GM12878 (cell line): ENCODE measurements around the gene PRELID2. TPM values are rescaled to one million over a fixed set of nuclear protein-coding genes. Genes with fewer than 3 reads are reported as not detected.

ENCODE experiments used
- ATAC-seq: fragments of 200-7000 bp; cut with Tn5 transposase; 3 replicates; pipeline ENCODE4 v1.9.1; 2020; ENCODE audit warnings: mild to moderate bottlenecking, moderate library complexity
- BruUV-seq: library from RNA; stranded (reverse); fragments of 400-500 nt; replicated peaks from 2 replicates; lab custom pipeline; 2021; lab: Mats Ljungman, UMichigan
- CTCF ChIA-PET: fragments of 300-600 bp; sonication (Branson Sonifier 250); formaldehyde crosslinking; extraction: SDS; loops from one replicate; lab custom pipeline; 2021; ENCODE audit warnings: inconsistent platforms; lab: Yijun Ruan, JAX
- POLR2A ChIA-PET: fragments of 350-600 bp; formaldehyde crosslinking; extraction: SDS; loops from one replicate; lab custom pipeline; 2021; ENCODE audit warnings: inconsistent platforms; lab: Charles Lee
- RAD21 ChIA-PET: fragments of 300-600 bp; sonication (Branson Sonifier 250); formaldehyde crosslinking; loops from one replicate; lab custom pipeline; 2023; ENCODE audit warnings: antibody characterized with exemption; ENCODE audit not compliant: unreplicated experiment; lab: Charles Lee
- SMC1A ChIA-PET: fragments of 300-600 bp; sonication (Branson Sonifier 250); formaldehyde crosslinking; loops from one replicate; lab custom pipeline; 2023; ENCODE audit not compliant: unreplicated experiment, uncharacterized antibody; lab: Charles Lee
- DNase-seq: peaks from one replicate; pipeline ENCODE4 v3.0.0-alpha.2; 2011; ENCODE audit warnings: low read depth, low spot score
- FAIRE-seq: peaks from 3 replicates; lab custom pipeline; 2011; peaks lifted over from hg19 to GRCh38; lab: Jason Lieb, UNC
- H2AFZ ChIP-seq: 2 replicates; pipeline ENCODE4 v1.6.0; 2011; ENCODE audit warnings: low read depth, low read length, control low read depth; ENCODE audit not compliant: control insufficient read depth
- H3K27ac ChIP-seq: 2 replicates; pipeline ENCODE4 v1.5.1; 2011; ENCODE audit warnings: control low read depth; ENCODE audit not compliant: control insufficient read depth, insufficient read depth
- H3K27me3 ChIP-seq, 2 experiments: replicated peaks in 1 of 2; 2 replicates each; pipeline versions ENCODE4 v1.6.0 to v1.6.1; 2011; ENCODE audit warnings: low read length in 1 of 2; ENCODE audit not compliant: control insufficient read depth in 2 of 2, insufficient read depth in 2 of 2
- H3K36me3 ChIP-seq, 2 experiments: 2 replicates each; pipeline ENCODE4 v1.5.1; 2011; ENCODE audit warnings: low read length in 1 of 2; ENCODE audit not compliant: control insufficient read depth in 2 of 2, insufficient read depth in 2 of 2
- H3K4me1 ChIP-seq: 2 replicates; pipeline ENCODE4 v1.6.1; 2011; ENCODE audit warnings: mild to moderate bottlenecking, low read length, moderate library complexity, mixed read lengths; ENCODE audit not compliant: control insufficient read depth, insufficient read depth
- H3K4me2 ChIP-seq: 2 replicates; pipeline ENCODE4 v1.6.0; 2011; ENCODE audit warnings: control low read depth; ENCODE audit not compliant: control insufficient read depth, insufficient read depth
- H3K4me3 ChIP-seq: fragments of 200-600 bp; sonication (generic); 2 replicates; pipeline ENCODE4 v1.5.1; 2016
- H3K79me2 ChIP-seq: 2 replicates; pipeline ENCODE4 v1.6.0; 2011; ENCODE audit warnings: low read length; ENCODE audit not compliant: control insufficient read depth, insufficient read depth
- H3K9ac ChIP-seq: 2 replicates; pipeline ENCODE4 v1.8.0; 2011; ENCODE audit warnings: low read length, control low read depth, mixed read lengths; ENCODE audit not compliant: control insufficient read depth, insufficient read depth
- H3K9me3 ChIP-seq: replicated peaks from 3 replicates; pipeline ENCODE4 v1.5.1; 2011; ENCODE audit warnings: mild to moderate bottlenecking, low read length; ENCODE audit not compliant: control insufficient read depth, insufficient read depth
- H4K20me1 ChIP-seq: 2 replicates; pipeline ENCODE4 v1.6.0; 2011; ENCODE audit not compliant: control insufficient read depth, insufficient read depth
- BCL11A ChIP-seq: IDR thresholded peaks from 2 replicates; pipeline ENCODE4 v1.6.1; 2011; ENCODE audit warnings: low read depth, low read length
- BCL3 ChIP-seq: IDR thresholded peaks from 2 replicates; pipeline ENCODE4 v1.6.1; 2011; ENCODE audit warnings: borderline replicate concordance, low read depth, mild to moderate bottlenecking, moderate library complexity, low read length; ENCODE audit not compliant: insufficient read depth, poor library complexity, severe bottlenecking
- BCLAF1 ChIP-seq: fragments of 450-650 bp; IDR thresholded peaks from 2 replicates; pipeline ENCODE4 v1.6.1; 2017; ENCODE audit warnings: antibody characterized with exemption, mild to moderate bottlenecking, moderate library complexity
- BMI1 ChIP-seq: fragments of 450-650 bp; IDR thresholded peaks from 2 replicates; pipeline ENCODE4 v1.6.1; 2016; ENCODE audit warnings: mild to moderate bottlenecking, moderate library complexity, borderline replicate concordance
- CBFB ChIP-seq: IDR thresholded peaks from 2 replicates; pipeline ENCODE4 v1.6.1; 2016; ENCODE audit warnings: antibody characterized with exemption, low read depth
- CHD2 ChIP-seq: IDR thresholded peaks from 2 replicates; pipeline ENCODE4 v1.6.1; 2011; ENCODE audit warnings: low read depth, low read length, improper control_type of control experiment, borderline replicate concordance
- MEF2A ChIP-seq: IDR thresholded peaks from 2 replicates; pipeline ENCODE4 v1.6.1; 2011; ENCODE audit warnings: low read depth, mild to moderate bottlenecking, low read length, moderate library complexity; ENCODE audit not compliant: insufficient read depth
- MEF2B ChIP-seq: fragments of 450-650 bp; IDR thresholded peaks from 2 replicates; pipeline ENCODE4 v1.6.1; 2018; ENCODE audit warnings: mild to moderate bottlenecking, moderate library complexity; ENCODE audit not compliant: partially characterized antibody, poor library complexity, severe bottlenecking
- NFIC ChIP-seq: IDR thresholded peaks from 2 replicates; pipeline ENCODE4 v1.6.1; 2012; ENCODE audit warnings: low read depth, mild to moderate bottlenecking, inconsistent platforms, low read length, moderate library complexity
- NFXL1 ChIP-seq: fragments of 450-650 bp; IDR thresholded peaks from 2 replicates; pipeline ENCODE4 v1.6.1; 2017; ENCODE audit warnings: antibody characterized with exemption, mild to moderate bottlenecking, borderline replicate concordance
- NFYA ChIP-seq: IDR thresholded peaks from 2 replicates; pipeline ENCODE4 v1.6.1; 2011; ENCODE audit warnings: low read depth, mild to moderate bottlenecking, low read length, improper control_type of control experiment, borderline replicate concordance
- PAX8 ChIP-seq: fragments of 450-650 bp; IDR thresholded peaks from 2 replicates; pipeline ENCODE4 v1.6.1; 2017; ENCODE audit warnings: mild to moderate bottlenecking, moderate library complexity
- PML ChIP-seq: IDR thresholded peaks from 2 replicates; pipeline ENCODE4 v1.6.1; 2012; ENCODE audit warnings: low read length, inconsistent platforms
- POLR2AphosphoS2 ChIP-seq: IDR thresholded peaks from 2 replicates; pipeline ENCODE4 v1.6.1; 2011; ENCODE audit warnings: low read depth, mild to moderate bottlenecking, low read length, improper control_type of control experiment, moderate library complexity
- TCF3 ChIP-seq: IDR thresholded peaks from 2 replicates; pipeline ENCODE4 v1.6.1; 2012; ENCODE audit warnings: low read depth, mild to moderate bottlenecking, low read length, borderline replicate concordance; ENCODE audit not compliant: insufficient read depth
- USF2 ChIP-seq: IDR thresholded peaks from 2 replicates; pipeline ENCODE4 v1.6.1; 2011; ENCODE audit warnings: low read depth, low read length, improper control_type of control experiment, borderline replicate concordance
- ZNF207 ChIP-seq: fragments of 450-650 bp; IDR thresholded peaks from 2 replicates; pipeline ENCODE4 v1.6.1; 2014; ENCODE audit warnings: antibody characterized with exemption, mild to moderate bottlenecking, borderline replicate concordance
- ZNF622 ChIP-seq: fragments of 450-650 bp; IDR thresholded peaks from 2 replicates; pipeline ENCODE4 v1.6.1; 2017; ENCODE audit warnings: mild to moderate bottlenecking, inconsistent platforms
- WGBS: methylation state at CpG from one replicate; pipeline ENCODE4 v1.1.6; 2016; ENCODE audit warnings: low lambda C conversion rate; ENCODE audit not compliant: insufficient replicate concordance, insufficient coverage; ENCODE audit errors: missing lambda C conversion rate; 5-methylcytosine and 5-hydroxymethylcytosine counted together
- in situ Hi-C: fragments of 300-500 bp; cut with MboI; formaldehyde crosslinking; loops from 9 replicates; pipeline ENCODE4 v1.14.3; 2018; ENCODE audit warnings: mixed read lengths
- intact Hi-C: fragments of 100-400 bp; cut with micrococcal nuclease; formaldehyde crosslinking; loops from one replicate; pipeline ENCODE4 v1.14.2; 2022; ENCODE audit not compliant: unreplicated experiment
- polyA plus RNA-seq, 11 experiments: library from polyadenylated mRNA; depleted of rRNA in 4 of 11; unstranded in 6 of 11; stranded (reverse) in 5 of 11; fragments of >200 nt; fragmentation: Nextera tagmentation in 4 of 11; fragmentation: Illumina TruSeq in 1 of 11; extraction: Ambion mirVana in 4 of 11; extraction: Trizol in 1 of 11; gene quantifications; 1 replicate in 1 of 11; 2 replicates in 10 of 11; pipeline versions ENCODE4 v1.2.1 to v1.2.3, GENCODE V29; 2011 to 2016; ENCODE audit warnings: inconsistent platforms in 2 of 11, missing spikeins in 2 of 11, low read depth in 1 of 11
- total RNA-seq, 4 experiments: library from RNA; depleted of rRNA in 3 of 4; stranded (reverse); fragments of >200 nt in 3 of 4; fragmentation: Illumina TruSeq in 1 of 4; extraction: Trizol in 1 of 4; gene quantifications; 2 replicates each; pipeline versions ENCODE4 v1.2.1 to v1.2.3, GENCODE V29; 2013 to 2021

PRELID2 gene
- total and polyA plus RNA-seq, 10 of the 15 experiments (the other 5 are each of a cell fraction or from before 2014, with no cell fraction given): 0.07 to 0.31 (median 0.13) TPM; not detected in 5

DNA sequence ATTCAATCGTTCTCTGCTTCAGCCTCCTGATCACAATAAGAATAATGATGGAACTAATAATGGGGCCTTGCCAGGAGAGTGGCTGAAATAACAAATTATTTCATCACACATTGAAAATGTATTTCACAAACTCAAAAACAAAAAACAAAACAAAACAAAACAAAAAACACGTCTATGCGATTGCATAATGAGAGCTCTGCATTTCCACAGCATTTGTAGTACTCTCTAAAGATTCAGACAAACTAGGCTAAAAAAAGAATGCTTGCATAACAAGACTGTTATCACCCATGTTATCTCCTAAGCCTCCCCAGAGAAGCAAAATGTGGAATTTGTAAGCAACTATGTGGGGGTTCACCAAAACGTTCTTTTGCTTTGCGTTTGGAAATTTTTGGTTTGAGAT is 48.1 kb downstream of the PRELID2 start:
- H3K9ac ChIP-seq: no peak overlapping the region
- no peak for FAIRE-seq
- TF ChIP-seq BCLAF1: no peak
- TF ChIP-seq TCF3: no peak
- TF ChIP-seq CBFB: no peak
- TF ChIP-seq NFIC: no peak
- no peak for TF ChIP-seq CHD2
- no peak for TF ChIP-seq NFYA
- TF ChIP-seq ZNF207: no peak
- no peak for TF ChIP-seq MEF2A
- TF ChIP-seq BCL3: no peak
- no peak for TF ChIP-seq NFXL1
- no peak for TF ChIP-seq PAX8
- TF ChIP-seq PML: no peak
- TF ChIP-seq BCL11A: no peak
- no peak for TF ChIP-seq MEF2B
- no peak for TF ChIP-seq ZNF622
- no peak for TF ChIP-seq BMI1
- no peak for TF ChIP-seq POLR2AphosphoS2
- no peak for TF ChIP-seq USF2
- TF ChIP-seq, all 136 proteins: peak for 0
- intact Hi-C loops (no loop called here), in situ Hi-C loops (no loop called here)
- Histone ChIP-seq H3K4me1 (no peaks in the 10 kb centered on the region), H3K36me3 (no peaks in the 10 kb centered on the region), H3K9me3 (no peaks in the 10 kb centered on the region), H4K20me1 (no peaks in the 10 kb centered on the region), H3K4me3 (no peak overlapping the region), H3K79me2 (no peaks in the 10 kb centered on the region), H3K27me3 (no peaks in the 10 kb centered on the region), H3K4me2 (no peak overlapping the region), H2AFZ (no peak overlapping the region), H3K27ac (no peak overlapping the region)
- no TSS peak for BruUV-seq
- no peak for DNase-seq
- ChIA-PET CTCF (interaction anchor here (0.7 kb wide), 1 partner anchor 276 kb away, joined by 3 read pairs; no protein-coding TSS in a partner anchor), SMC1A (no interaction called here), POLR2A (interaction anchor here (1.2 kb wide), 1 partner anchor 123 kb away, joined by 3 read pairs; no protein-coding TSS in a partner anchor), RAD21 (no interaction called here)
- 51% methylated on average over 5 of the region's 5 CpGs for WGBS
- ATAC-seq: no peak
